ENCODE measurements around the gene FUT6.
"Not testable (repeated sequence)": the region's sequence is repeated elsewhere in the genome, so short reads cannot be mapped to it uniquely, and the experiment has no call there.

The FUT6 gene

DNA sequence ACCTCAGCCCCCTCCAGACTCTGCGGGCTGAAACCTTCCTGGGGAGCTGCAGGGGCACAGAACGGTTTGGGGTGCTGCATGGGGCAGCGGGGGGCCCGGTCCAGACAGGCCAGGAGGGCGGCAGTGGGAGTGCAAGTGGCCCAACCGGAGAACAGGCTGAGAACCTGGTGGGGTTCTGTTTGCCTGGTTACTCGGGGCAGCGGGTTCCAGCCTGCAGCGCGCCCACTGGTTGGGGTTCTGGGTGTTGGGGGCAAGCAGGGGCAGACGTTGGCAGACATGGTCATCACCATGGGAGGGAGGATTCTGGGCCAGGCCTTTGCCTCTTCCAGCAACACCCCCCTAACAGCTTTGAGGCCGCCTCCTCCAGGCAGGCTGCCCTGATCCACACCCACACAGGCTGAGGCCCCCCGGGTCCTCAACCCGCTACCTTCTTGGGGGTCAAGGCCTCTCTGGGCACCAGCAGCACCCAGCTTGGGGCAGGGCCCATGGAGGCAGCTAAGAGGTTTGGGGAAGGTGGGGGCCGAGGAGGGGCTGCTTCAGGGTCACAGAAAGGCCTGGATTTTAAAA is 54.8 kb downstream of the FUT6 start, which contains the start of gene PRR22:
PRR22 (minus strand) TSS at position 166 of the 567 bp plus-strand sequence; CDS start at position 80, 86 bp downstream.
- DNase-seq: no peak

DNA sequence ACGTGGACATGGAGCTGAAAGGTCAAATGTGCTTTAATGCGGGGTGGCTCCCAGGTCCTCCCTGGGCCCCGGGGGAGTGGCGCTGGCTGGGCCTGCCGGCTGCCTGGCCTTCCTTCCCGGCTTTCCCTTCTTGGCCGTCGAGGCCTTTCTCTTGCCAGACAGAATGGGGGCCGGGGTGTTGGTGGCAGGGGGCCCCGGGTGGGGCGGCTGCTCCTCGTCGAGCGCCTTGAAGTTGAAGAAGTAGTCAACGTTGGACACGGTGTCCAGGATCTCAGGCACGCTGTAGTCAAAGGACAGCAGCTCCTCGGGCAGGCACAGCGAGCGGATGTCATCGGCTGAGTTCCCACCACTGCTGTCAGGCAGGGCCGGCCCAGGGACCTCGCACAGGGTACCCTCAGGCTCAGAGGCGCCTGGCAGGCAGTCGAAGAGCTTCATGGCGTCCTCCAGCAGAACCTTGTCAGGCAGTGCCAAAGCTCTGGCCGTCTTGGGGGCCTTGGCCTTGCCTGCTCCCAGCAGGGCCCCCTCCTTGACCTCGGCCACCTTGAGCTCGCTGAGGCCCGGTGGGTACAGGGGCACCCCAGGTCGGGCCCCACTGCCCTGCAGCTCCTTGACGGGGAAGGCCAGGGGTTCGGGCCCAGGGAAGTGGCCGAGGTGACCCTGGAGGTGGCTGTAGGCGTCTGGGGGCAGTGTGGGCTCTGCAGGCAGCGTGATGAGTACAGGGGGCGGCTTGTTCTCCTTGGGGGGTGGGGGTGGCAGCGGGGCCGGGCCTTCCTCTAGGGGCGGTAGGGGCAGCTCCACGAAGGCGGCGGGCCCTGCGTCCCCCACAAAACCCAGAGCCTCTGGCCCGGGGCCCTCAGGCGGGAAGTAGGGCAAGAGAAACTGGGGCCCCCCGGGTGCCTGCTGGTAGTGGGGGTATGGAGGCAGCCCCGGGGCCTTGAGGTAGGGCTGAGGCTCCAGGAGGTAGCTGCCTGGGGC is 56.3 kb downstream of the FUT6 start:
- DNase-seq: no peak

DNA sequence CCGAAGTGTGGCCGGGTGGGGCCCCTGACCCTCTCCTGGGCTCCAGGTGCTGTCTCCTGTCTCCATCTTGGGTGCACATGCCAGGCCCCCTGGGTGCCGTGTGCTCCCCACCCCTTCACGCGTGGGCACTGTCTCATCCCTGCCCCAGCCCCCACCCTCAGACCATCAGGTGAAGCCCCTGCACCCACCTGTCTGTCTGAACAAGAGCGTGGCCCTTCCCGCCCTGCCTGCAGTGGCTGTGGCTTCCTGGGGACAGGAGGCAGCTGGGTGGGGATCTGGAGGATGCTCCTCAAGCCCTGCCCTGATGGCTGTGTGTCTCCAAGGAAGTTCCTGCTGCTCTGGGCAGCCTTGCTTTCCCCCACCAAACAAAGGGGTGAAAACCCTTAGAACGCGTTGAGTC is 57.2 kb downstream of the FUT6 start:
- DNase-seq: no peak

DNA sequence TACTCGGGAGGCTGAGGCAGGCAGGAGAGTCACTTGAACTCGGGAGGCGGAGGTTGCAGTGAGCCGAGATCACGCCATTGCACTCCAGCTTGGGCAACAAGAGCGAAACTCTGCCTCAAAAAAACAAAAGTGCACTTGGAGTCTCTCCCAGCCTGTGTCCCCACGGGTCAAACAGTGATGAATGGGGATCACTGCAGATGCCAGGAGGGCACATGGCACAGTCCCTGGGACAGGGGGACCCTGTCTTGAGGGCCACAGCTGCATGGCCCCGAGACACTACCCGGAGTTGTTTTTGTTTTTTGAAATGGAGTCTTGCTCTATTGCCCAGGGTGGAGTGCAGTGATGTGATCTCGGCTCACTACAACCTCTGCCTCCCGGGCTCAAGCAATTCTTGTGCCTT is 58.6 kb downstream of the FUT6 start:
- not testable (repeated sequence) for DNase-seq
